ENCODE data around the gene WDFY3.

WDFY3 gene

GRCh38 chr4:84803720-84804119, 162.8 kb downstream of the WDFY3 start:
- DNase-seq (ENCODE audit: insufficient read length, low spot score), result no peak
- TF ChIP-seq, protein P1, sequence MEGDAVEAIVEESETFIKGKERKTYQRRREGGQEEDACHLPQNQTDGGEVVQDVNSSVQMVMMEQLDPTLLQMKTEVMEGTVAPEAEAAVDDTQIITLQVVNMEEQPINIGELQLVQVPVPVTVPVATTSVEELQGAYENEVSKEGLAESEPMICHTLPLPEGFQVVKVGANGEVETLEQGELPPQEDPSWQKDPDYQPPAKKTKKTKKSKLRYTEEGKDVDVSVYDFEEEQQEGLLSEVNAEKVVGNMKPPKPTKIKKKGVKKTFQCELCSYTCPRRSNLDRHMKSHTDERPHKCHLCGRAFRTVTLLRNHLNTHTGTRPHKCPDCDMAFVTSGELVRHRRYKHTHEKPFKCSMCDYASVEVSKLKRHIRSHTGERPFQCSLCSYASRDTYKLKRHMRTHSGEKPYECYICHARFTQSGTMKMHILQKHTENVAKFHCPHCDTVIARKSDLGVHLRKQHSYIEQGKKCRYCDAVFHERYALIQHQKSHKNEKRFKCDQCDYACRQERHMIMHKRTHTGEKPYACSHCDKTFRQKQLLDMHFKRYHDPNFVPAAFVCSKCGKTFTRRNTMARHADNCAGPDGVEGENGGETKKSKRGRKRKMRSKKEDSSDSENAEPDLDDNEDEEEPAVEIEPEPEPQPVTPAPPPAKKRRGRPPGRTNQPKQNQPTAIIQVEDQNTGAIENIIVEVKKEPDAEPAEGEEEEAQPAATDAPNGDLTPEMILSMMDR (IDR thresholded peaks at IDR 0.05; ENCODE audit: insufficient read depth, missing control alignments), result no peak
- no peak for FAIRE-seq

DNA sequence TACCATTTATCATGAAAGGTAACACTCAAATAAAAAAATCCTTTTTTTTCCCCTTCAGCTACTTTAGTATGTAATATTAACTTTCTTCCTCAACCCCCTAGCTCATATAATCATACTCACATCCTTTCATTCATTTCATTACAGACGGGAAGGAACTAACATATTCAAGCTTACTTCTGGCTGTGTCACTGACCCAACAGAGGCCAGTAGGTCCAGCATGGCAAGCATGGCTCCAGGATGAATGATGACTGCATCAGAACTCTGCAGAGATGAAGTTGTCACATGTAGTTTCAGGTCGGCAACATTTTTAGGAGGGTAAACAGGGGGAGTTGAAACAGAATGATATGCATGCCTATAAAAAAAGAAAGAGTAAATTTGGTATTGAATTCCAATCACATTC, 163.4 kb downstream of the WDFY3 start:
- no peak for FAIRE-seq
- TF ChIP-seq, protein P1 (IDR thresholded peaks at IDR 0.05; ENCODE audit: insufficient read depth, missing control alignments), result no peak
- no peak for DNase-seq (ENCODE audit: insufficient read length, low spot score)

DNA sequence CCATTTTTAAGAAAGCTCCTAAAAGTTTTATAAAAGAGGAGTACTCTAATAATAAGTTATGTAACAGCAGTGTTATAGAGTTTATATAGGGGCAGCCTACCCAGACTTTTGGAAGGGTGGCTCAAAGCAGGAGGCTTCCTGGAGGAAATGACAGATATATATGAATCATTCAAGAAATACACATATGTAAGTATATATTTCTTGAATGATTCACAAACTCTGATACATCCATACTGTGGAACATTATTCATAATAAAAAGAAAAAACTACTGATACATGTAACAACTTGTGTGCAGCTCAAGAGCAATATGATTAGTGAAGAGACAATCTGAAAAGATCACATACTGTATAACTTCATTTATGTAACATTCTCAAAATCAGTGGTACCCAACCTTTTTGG, 166.2 kb downstream of the WDFY3 start:
- no peak for DNase-seq (ENCODE audit: insufficient read length, low spot score)
- peak; percentile 29 for FAIRE-seq
- TF ChIP-seq, protein P1 (IDR thresholded peaks at IDR 0.05; ENCODE audit: insufficient read depth, missing control alignments), result no peak

DNA sequence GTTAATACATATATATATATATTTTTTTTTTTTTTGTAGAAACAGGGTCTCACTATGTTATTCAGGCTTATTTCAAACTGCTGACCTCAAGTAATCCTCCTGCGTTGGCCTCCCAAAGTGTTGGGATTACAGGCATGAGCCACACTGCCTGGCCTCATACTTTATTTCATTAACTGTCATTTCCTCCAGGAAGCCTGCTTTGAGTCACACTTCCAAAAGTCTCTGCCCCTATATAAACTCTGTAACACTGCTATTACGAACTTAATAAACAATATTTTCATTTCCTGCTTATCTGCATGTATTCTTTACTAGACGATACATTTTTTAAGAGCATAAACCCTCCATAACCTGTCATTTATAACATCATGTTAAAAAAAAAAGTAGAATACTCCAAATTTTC, 167.2 kb downstream of the WDFY3 start:
- TF ChIP-seq, protein P1 (IDR thresholded peaks at IDR 0.05; ENCODE audit: insufficient read depth, missing control alignments), result no peak
- FAIRE-seq (no peak), DNase-seq (ENCODE audit: insufficient read length, low spot score) (no peak)

GRCh38 chr4:84796394-84796793, 170.1 kb downstream of the WDFY3 start:
- DNase-seq (ENCODE audit: insufficient read length, low spot score) (no peak), FAIRE-seq (no peak)
- TF ChIP-seq, protein P1 (IDR thresholded peaks at IDR 0.05; ENCODE audit: insufficient read depth, missing control alignments), result no peak

- FAIRE-seq (peak; percentile 35), DNase-seq (ENCODE audit: insufficient read length, low spot score) (no peak)
- TF ChIP-seq, protein P1 (IDR thresholded peaks at IDR 0.05; ENCODE audit: insufficient read depth, missing control alignments), result no peak
Measured at GRCh38 chr4:84792366-84793301, 173.9 kb downstream of the WDFY3 start.

All from D721Med (cell line).